HCT116 (cell line): Measurements from ENCODE around the gene SMIM32.

Experiments
- CBX3 ChIP-seq: IDR thresholded peaks from 2 replicates; pipeline ENCODE4 v1.6.1; 2012; ENCODE audit warnings: low read depth
- CEBPB ChIP-seq: IDR thresholded peaks from 2 replicates; pipeline ENCODE4 v1.6.1; 2012; ENCODE audit warnings: low read depth
- EGR1 ChIP-seq: IDR thresholded peaks from 2 replicates; pipeline ENCODE4 v1.6.1; 2012; ENCODE audit warnings: low read depth
- EZH2 ChIP-seq: fragments of 200-600 bp; sonication (generic); IDR thresholded peaks from 2 replicates; pipeline ENCODE4 v1.6.1; 2017; ENCODE audit warnings: antibody characterized with exemption, mixed run types
- POLR2A ChIP-seq: IDR thresholded peaks from 2 replicates; pipeline ENCODE4 v1.7.0; 2011; ENCODE audit warnings: borderline replicate concordance; ENCODE audit not compliant: insufficient read depth, insufficient read length; ENCODE audit errors: extremely low read depth
- RAD21 ChIP-seq: IDR thresholded peaks from 2 replicates; pipeline ENCODE4 v1.6.1; 2012; ENCODE audit warnings: low read depth, mild to moderate bottlenecking
- SP1 ChIP-seq: IDR thresholded peaks from 2 replicates; pipeline ENCODE4 v1.6.1; 2012; ENCODE audit warnings: low read depth
- TF ChIP-seq, protein P1 (sequence below), 3 experiments: fragments of 200-600 bp in 1 of 3; sonication (generic) in 1 of 3; IDR thresholded peaks in 2 of 3; conservative IDR thresholded peaks in 1 of 3; 2 replicates each; pipeline ENCODE4 v1.5.1; 2012 to 2017; ENCODE audit warnings: low read depth in 2 of 3, low read length in 2 of 3, antibody characterized with exemption in 1 of 3, borderline replicate concordance in 1 of 3, control low read depth in 1 of 3, mild to moderate bottlenecking in 1 of 3, mixed read lengths in 1 of 3, mixed run types in 1 of 3, moderate library complexity in 1 of 3; ENCODE audit not compliant: insufficient read depth in 1 of 3
- TF ChIP-seq, protein P2 (sequence below): IDR thresholded peaks from 2 replicates; pipeline ENCODE4 v1.6.1; 2012
- TF ChIP-seq, protein P3 (sequence below): IDR thresholded peaks from 2 replicates; pipeline ENCODE4 v1.6.1; 2011; ENCODE audit warnings: mild to moderate bottlenecking, low read length, moderate library complexity; ENCODE audit not compliant: insufficient replicate concordance; ENCODE audit errors: extremely low read depth

DNA sequence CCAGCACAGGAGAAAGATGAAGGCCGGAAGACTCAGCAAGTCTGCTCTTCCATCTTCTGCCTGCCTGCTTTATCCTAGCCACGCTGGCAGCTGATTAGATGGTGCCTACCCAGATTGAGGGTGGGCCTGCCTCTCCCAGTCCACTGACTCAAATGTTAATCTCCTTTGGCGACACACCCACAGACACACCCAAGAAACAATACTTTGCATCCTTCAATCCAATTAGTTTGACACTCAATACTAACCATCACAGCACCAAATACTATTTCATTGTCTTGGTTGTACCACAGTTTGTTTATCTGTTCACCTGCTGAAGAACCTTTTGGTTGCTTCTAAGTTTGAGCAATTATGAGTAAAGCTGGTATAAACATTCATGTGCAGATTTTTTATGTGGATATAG, 23.7 kb downstream of the SMIM32 start:
- TF ChIP-seq, protein P1, sequence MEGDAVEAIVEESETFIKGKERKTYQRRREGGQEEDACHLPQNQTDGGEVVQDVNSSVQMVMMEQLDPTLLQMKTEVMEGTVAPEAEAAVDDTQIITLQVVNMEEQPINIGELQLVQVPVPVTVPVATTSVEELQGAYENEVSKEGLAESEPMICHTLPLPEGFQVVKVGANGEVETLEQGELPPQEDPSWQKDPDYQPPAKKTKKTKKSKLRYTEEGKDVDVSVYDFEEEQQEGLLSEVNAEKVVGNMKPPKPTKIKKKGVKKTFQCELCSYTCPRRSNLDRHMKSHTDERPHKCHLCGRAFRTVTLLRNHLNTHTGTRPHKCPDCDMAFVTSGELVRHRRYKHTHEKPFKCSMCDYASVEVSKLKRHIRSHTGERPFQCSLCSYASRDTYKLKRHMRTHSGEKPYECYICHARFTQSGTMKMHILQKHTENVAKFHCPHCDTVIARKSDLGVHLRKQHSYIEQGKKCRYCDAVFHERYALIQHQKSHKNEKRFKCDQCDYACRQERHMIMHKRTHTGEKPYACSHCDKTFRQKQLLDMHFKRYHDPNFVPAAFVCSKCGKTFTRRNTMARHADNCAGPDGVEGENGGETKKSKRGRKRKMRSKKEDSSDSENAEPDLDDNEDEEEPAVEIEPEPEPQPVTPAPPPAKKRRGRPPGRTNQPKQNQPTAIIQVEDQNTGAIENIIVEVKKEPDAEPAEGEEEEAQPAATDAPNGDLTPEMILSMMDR (IDR thresholded peaks at IDR 0.05 in 2 of 3, conservative IDR thresholded peaks at IDR 0.05 in 1 of 3; ENCODE audit: borderline replicate concordance in 1 of 3, insufficient read depth in 1 of 3, low read depth in 2 of 3, low read length in 2 of 3), result no peak
- TF ChIP-seq, protein P2, sequence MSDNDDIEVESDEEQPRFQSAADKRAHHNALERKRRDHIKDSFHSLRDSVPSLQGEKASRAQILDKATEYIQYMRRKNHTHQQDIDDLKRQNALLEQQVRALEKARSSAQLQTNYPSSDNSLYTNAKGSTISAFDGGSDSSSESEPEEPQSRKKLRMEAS, result no peak
- TF ChIP-seq EGR1 (no peak), RAD21 (no peak), CEBPB (no peak), POLR2A (no peak), EZH2 (no peak), CBX3 (no peak), SP1 (no peak)
- TF ChIP-seq, protein P3, sequence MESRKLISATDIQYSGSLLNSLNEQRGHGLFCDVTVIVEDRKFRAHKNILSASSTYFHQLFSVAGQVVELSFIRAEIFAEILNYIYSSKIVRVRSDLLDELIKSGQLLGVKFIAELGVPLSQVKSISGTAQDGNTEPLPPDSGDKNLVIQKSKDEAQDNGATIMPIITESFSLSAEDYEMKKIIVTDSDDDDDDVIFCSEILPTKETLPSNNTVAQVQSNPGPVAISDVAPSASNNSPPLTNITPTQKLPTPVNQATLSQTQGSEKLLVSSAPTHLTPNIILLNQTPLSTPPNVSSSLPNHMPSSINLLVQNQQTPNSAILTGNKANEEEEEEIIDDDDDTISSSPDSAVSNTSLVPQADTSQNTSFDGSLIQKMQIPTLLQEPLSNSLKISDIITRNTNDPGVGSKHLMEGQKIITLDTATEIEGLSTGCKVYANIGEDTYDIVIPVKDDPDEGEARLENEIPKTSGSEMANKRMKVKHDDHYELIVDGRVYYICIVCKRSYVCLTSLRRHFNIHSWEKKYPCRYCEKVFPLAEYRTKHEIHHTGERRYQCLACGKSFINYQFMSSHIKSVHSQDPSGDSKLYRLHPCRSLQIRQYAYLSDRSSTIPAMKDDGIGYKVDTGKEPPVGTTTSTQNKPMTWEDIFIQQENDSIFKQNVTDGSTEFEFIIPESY, result no peak
